Measurements from ENCODE around the gene SPEN. TPM values are rescaled to one million over a fixed set of nuclear protein-coding genes. Genes with fewer than 3 reads are reported as not detected.

Gene SPEN
- total and polyA plus RNA-seq, 2 of the 13 experiments (the other 11 are each of a cell fraction or from before 2014, with no cell fraction given) = 4.8 to 14.0 TPM

- no peak for DNase-seq (ENCODE audit: low spot score)
- WGBS (ENCODE audit: low lambda C conversion rate) = 97% methylated on average over 14 of the region's 18 CpGs
- no peak for ATAC-seq
Observed at GRCh38 chr1:15942661-15943327, 95.3 kb downstream of the SPEN start.

GRCh38 chr1:15943328-15943991, 96.0 kb downstream of the SPEN start:
- Histone ChIP-seq H3K36me3 (replicated peaks in 1 of 2; ENCODE audit: control insufficient read depth in 1 of 2, insufficient read depth in 2 of 2, low read length in 2 of 2) (peaks cover 34 to 81% of the 10 kb centered on the region in 2 experiments; a peak in 4 of 5 replicates), H3K27ac (ENCODE audit: extremely low read length, insufficient read depth, low read length) (no peak overlapping the region), H3K4me3 (replicated peaks in 1 of 3; ENCODE audit: insufficient read depth in 1 of 3, low read depth in 2 of 3, low read length in 3 of 3) (no peak overlapping the region), H3K79me2 (ENCODE audit: insufficient read depth, low read length) (no peaks in the 10 kb centered on the region), H3K9ac (ENCODE audit: insufficient read depth, low read depth, low read length) (no peak overlapping the region), H2AFZ (ENCODE audit: low read length) (no peak overlapping the region), H4K20me1 (ENCODE audit: insufficient read depth, low read length) (peaks cover 7% of the 10 kb centered on the region; the same call in 1 of the 2 replicates), H3K27me3 (ENCODE audit: control insufficient read depth in 1 of 2, insufficient read depth in 2 of 2, low read length in 2 of 2) (no peaks in the 10 kb centered on the region), H3K9me3 (ENCODE audit: low read length) (no peaks in the 10 kb centered on the region), H3K4me2 (ENCODE audit: low read depth, low read length) (no peak overlapping the region), H3K4me1 (ENCODE audit: insufficient read depth, low read length) (peaks cover 14% of the 10 kb centered on the region)
- no peak for DNase-seq (ENCODE audit: low spot score)
- TF ChIP-seq HNRNPL (IDR thresholded peaks at IDR 0.05; ENCODE audit: low read depth, low read length) (0 out of 2 replicates have a peak, but pooled peaks have one; percentile 53), SOX13 (IDR thresholded peaks at IDR 0.05) (no peak), SOX13 (CRISPR knock-in tag; conservative IDR thresholded peaks at IDR 0.05 in 1 of 2, IDR thresholded peaks at IDR 0.05 in 1 of 2) (no peak)
- 99% methylated on average over 10 of the region's 33 CpGs for WGBS (ENCODE audit: low lambda C conversion rate)
- ATAC-seq = no peak
- FAIRE-seq = no peak
- ChIA-PET CTCF (ENCODE audit: low intra/inter-chr PET ratio, low total read pairs) (no interaction called here), POLR2A (no interaction called here)
- BruUV-seq (replicated peaks) = no TSS peak
- intact Hi-C loops (cut with micrococcal nuclease; ENCODE audit: unreplicated experiment) (no loop called here), in situ Hi-C loops (cut with HindIII; ENCODE audit: extremely low pct_ligation_motif_present, low pct_unique_long_range_greater_than_20kb) (no loop called here)

More at GRCh38 chr1:15942661-15943327, 95.3 kb downstream of the SPEN start:
- H3K27ac ChIP-seq (ENCODE audit: extremely low read length, insufficient read depth, low read length) = no peak overlapping the region
- H3K4me1 ChIP-seq (ENCODE audit: insufficient read depth, low read length) = peaks cover 21% of the 10 kb centered on the region
- ChIA-PET CTCF (ENCODE audit: low intra/inter-chr PET ratio, low total read pairs) (no interaction called here), POLR2A (no interaction called here)
- BruUV-seq (replicated peaks) = no TSS peak
- H4K20me1 ChIP-seq (ENCODE audit: insufficient read depth, low read length) = peaks cover 7% of the 10 kb centered on the region; the same call in 1 of the 2 replicates
- no peak overlapping the region for H3K9ac ChIP-seq (ENCODE audit: insufficient read depth, low read depth, low read length)
- in situ Hi-C loops (cut with HindIII; ENCODE audit: extremely low pct_ligation_motif_present, low pct_unique_long_range_greater_than_20kb) = no loop called here
- no peaks in the 10 kb centered on the region for H3K9me3 ChIP-seq (ENCODE audit: low read length)
- H3K27me3 ChIP-seq (ENCODE audit: control insufficient read depth in 1 of 2, insufficient read depth in 2 of 2, low read length in 2 of 2) = no peaks in the 10 kb centered on the region
- intact Hi-C loops (cut with micrococcal nuclease; ENCODE audit: unreplicated experiment) = no loop called here
- H3K79me2 ChIP-seq (ENCODE audit: insufficient read depth, low read length) = no peaks in the 10 kb centered on the region
- TF ChIP-seq ATF7-NPFF (CRISPR knock-in tag; IDR thresholded peaks at IDR 0.05; ENCODE audit: low read depth) = no peak
- TF ChIP-seq POLR2A (IDR thresholded peaks at IDR 0.05; ENCODE audit: insufficient read depth in 1 of 2, low read depth in 2 of 2, low read length in 2 of 2) = 0 out of 4 replicates have a peak, but pooled peaks of 1 of the 2 experiments have one; percentile 15
- no peak overlapping the region for H2AFZ ChIP-seq (ENCODE audit: low read length)
- H3K4me2 ChIP-seq (ENCODE audit: low read depth, low read length) = no peak overlapping the region
- FAIRE-seq = no peak
- no peak overlapping the region for H3K4me3 ChIP-seq (replicated peaks in 1 of 3; ENCODE audit: insufficient read depth in 1 of 3, low read depth in 2 of 3, low read length in 3 of 3)
- peaks cover 34 to 75% of the 10 kb centered on the region in 2 experiments; a peak in 4 of 5 replicates for H3K36me3 ChIP-seq (replicated peaks in 1 of 2; ENCODE audit: control insufficient read depth in 1 of 2, insufficient read depth in 2 of 2, low read length in 2 of 2)
